Gastrocnemius medialis (tissue), 4 donors: Measurements from ENCODE around the gene CTR9.

ENCODE experiments used
- CTCF ChIP-seq, 5 experiments: fragments of 450-650 bp in 3 of 5; fragments of 200-600 bp in 2 of 5; sonication (generic) in 2 of 5; IDR thresholded peaks in 4 of 5; conservative IDR thresholded peaks in 1 of 5; 1 replicate in 4 of 5; 2 replicates in 1 of 5; pipeline ENCODE4 v1.5.1; 2016 to 2019; ENCODE audit warnings: antibody characterized with exemption in 5 of 5, mild to moderate bottlenecking in 3 of 5, moderate library complexity in 3 of 5
- POLR2A ChIP-seq, 2 donors: fragments of 450-650 bp; IDR thresholded peaks; one replicate each; pipeline ENCODE4 v1.6.1; 2017; ENCODE audit warnings: antibody characterized with exemption in 2 of 2, mild to moderate bottlenecking in 2 of 2, moderate library complexity in 2 of 2

DNA sequence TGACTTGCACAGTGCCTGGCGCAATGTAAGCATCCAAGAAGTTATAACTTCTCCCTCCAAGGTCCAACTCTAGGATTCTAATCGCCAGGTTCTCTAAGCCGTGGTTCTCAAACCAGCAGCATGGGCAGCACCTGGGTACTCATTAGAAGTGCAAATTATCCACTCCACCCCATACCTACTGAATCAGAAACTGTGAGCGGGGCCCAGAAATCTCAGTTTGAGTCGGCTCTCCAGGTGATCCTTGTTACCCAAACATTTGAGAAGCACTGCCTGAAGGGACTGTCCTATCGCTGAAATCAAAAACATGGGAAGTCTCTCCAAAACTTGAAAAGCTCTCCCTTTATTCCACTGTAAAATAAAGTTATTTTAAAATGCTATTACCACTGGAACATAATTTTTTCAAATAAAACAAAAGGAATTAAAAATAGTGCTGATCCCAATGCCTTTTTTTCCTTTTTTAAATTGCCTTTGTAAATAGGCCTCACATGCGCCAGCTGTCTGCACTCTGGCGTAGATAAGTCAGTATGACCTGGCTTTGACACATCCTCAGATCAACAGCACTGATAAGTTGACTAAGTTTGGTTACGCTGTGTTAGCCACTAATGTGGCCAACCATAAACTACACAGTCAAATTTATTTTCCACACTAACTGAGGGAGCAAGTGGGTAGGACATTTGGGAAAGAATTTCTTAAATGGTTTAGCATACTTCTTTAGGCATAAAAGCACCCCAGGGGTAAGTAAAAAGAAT, 8.4 kb upstream of the CTR9 start:
- no peak for TF ChIP-seq CTCF (IDR thresholded peaks at IDR 0.05 in 4 of 5, conservative IDR thresholded peaks at IDR 0.05 in 1 of 5)
- TF ChIP-seq POLR2A (IDR thresholded peaks at IDR 0.05): no peak
